A549 (cell line): Measurements from ENCODE around the gene PSME4.

Experiments
- CTCF ChIP-seq: fragments of >200 bp; sonication (Bioruptor Twin); formaldehyde crosslinking; IDR thresholded peaks from 3 replicates; pipeline ENCODE4 v1.5.1; 2016
- FOSB ChIP-seq: fragments of 250-450 bp; sonication (Bioruptor Pico); IDR thresholded peaks from 2 replicates; pipeline ENCODE4 v1.5.0; 2020; ENCODE audit warnings: mild to moderate bottlenecking, moderate library complexity
- POLR2AphosphoS2 ChIP-seq: conservative IDR thresholded peaks from 2 replicates; pipeline ENCODE4 v1.6.1; 2012; ENCODE audit warnings: low read length, improper control_type of control experiment, inconsistent platforms
- TF ChIP-seq, protein P1 (sequence below): IDR thresholded peaks from 2 replicates; pipeline ENCODE4 v1.6.1; 2012

DNA sequence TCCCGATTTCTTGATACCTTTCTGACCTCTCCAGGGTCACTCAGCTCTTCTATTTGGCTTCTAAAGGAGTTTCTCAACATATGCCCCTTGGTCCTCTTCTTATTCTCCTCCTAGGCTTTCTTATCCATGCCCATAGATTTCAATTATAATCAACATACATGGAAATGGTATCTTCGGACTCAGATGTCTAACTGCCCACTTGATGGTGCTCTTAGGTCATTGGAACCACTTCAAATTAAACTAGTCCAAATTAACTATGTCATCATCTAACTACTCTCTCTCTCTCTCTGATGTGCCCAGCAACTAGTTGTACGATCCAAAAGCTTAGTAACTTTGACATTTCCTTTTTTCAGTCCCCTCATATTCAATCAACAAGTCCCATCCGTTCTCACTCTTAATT, 67.8 kb downstream of the PSME4 start:
- TF ChIP-seq, protein P1, sequence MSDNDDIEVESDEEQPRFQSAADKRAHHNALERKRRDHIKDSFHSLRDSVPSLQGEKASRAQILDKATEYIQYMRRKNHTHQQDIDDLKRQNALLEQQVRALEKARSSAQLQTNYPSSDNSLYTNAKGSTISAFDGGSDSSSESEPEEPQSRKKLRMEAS, result no peak
- TF ChIP-seq POLR2AphosphoS2 (no peak), CTCF (no peak), FOSB (no peak)
